H1 (cell line): ENCODE data around the gene PIP4K2C. TPM values are rescaled to one million over a fixed set of nuclear protein-coding genes. Genes with fewer than 3 reads are reported as not detected.

Experiments used
- CTCF ChIA-PET: fragments of 300-600 bp; sonication (Branson Sonifier 250); formaldehyde crosslinking; loops from one replicate; lab custom pipeline; 2021; ENCODE audit not compliant: partially characterized antibody; lab: Charles Lee
- POLR2A ChIA-PET: fragments of 300-600 bp; sonication (Branson Sonifier 250); formaldehyde crosslinking; loops from one replicate; lab custom pipeline; 2021; ENCODE audit warnings: inconsistent platforms; ENCODE audit not compliant: partially characterized antibody; lab: Charles Lee
- DNase-seq, 2 experiments: peaks; one replicate each; pipeline versions ENCODE4 v3.0.0 to v3.0.0-alpha.2; 2010 to 2022; ENCODE audit warnings: low spot score in 2 of 2, low read depth in 1 of 2, mixed read lengths in 1 of 2
- FAIRE-seq: peaks from 2 replicates; lab custom pipeline; 2011; peaks lifted over from hg19 to GRCh38; lab: Jason Lieb, UNC
- H2AFZ ChIP-seq: 2 replicates; pipeline ENCODE4 v1.8.1; 2012; ENCODE audit warnings: low read length, inconsistent platforms
- H2AK5ac ChIP-seq: 2 replicates; pipeline ENCODE4 v1.6.1; 2013; ENCODE audit warnings: low read depth, low read length
- H2BK120ac ChIP-seq: replicated peaks from 2 replicates; pipeline ENCODE3; 2013; ENCODE audit warnings: low read depth, low read length, inconsistent platforms
- H2BK12ac ChIP-seq: 2 replicates; pipeline ENCODE4 v1.6.1; 2013; ENCODE audit warnings: low read depth, low read length
- H2BK15ac ChIP-seq: 2 replicates; pipeline ENCODE4 v1.6.1; 2013; ENCODE audit warnings: low read length
- H2BK20ac ChIP-seq: 2 replicates; pipeline ENCODE4 v1.6.1; 2013; ENCODE audit warnings: low read length
- H2BK5ac ChIP-seq: 2 replicates; pipeline ENCODE4 v1.6.1; 2013; ENCODE audit warnings: low read depth, low read length
- H3K14ac ChIP-seq: 2 replicates; pipeline ENCODE4 v1.6.1; 2013; ENCODE audit warnings: inconsistent platforms; ENCODE audit not compliant: insufficient read length
- H3K18ac ChIP-seq: 2 replicates; pipeline ENCODE4 v1.6.1; 2013; ENCODE audit warnings: low read length; ENCODE audit errors: extremely low read depth
- H3K23ac ChIP-seq: 2 replicates; pipeline ENCODE4 v1.6.1; 2013; ENCODE audit warnings: inconsistent platforms; ENCODE audit not compliant: insufficient read length
- H3K23me2 ChIP-seq: 2 replicates; pipeline ENCODE4 v1.6.1; 2013; ENCODE audit warnings: low read depth, low read length
- H3K27ac ChIP-seq: 2 replicates; pipeline ENCODE4 v1.6.1; 2011; ENCODE audit warnings: low read depth, low read length, inconsistent platforms
- H3K27me3 ChIP-seq, 4 experiments: replicated peaks in 1 of 4; 1 replicate in 1 of 4; 2 replicates in 3 of 4; pipeline versions ENCODE4 v1.6.1 to v1.8.1; 2011 to 2013; ENCODE audit warnings: low read length in 3 of 4, mild to moderate bottlenecking in 3 of 4, inconsistent platforms in 2 of 4, mixed read lengths in 2 of 4, moderate library complexity in 1 of 4; ENCODE audit not compliant: control insufficient read depth in 3 of 4, insufficient read depth in 3 of 4; ENCODE audit errors: extremely low read depth in 1 of 4
- H3K36me3 ChIP-seq, 4 experiments: 2 replicates each; pipeline versions ENCODE4 v1.6.1 to v1.8.1; 2011 to 2013; ENCODE audit warnings: mild to moderate bottlenecking in 4 of 4, low read length in 3 of 4, moderate library complexity in 2 of 4, control low read depth in 1 of 4, inconsistent platforms in 1 of 4; ENCODE audit not compliant: insufficient read depth in 4 of 4, control insufficient read depth in 2 of 4
- H3K4ac ChIP-seq: replicated peaks from 2 replicates; pipeline ENCODE3; 2013; ENCODE audit warnings: low read length, low read depth, mixed read lengths, inconsistent platforms; ENCODE audit not compliant: insufficient read length
- H3K4me1 ChIP-seq, 4 experiments: replicated peaks in 1 of 4; 1 replicate in 1 of 4; 2 replicates in 3 of 4; pipeline versions ENCODE4 v1.6.1 to v1.8.1; 2011 to 2013; ENCODE audit warnings: low read length in 3 of 4, inconsistent platforms in 2 of 4, mixed read lengths in 1 of 4; ENCODE audit not compliant: insufficient read depth in 4 of 4, control insufficient read depth in 3 of 4
- H3K4me2 ChIP-seq, 2 experiments: 2 replicates each; pipeline versions ENCODE4 v1.6.1 to v1.8.1; 2011 to 2013; ENCODE audit warnings: low read depth in 2 of 2, low read length in 2 of 2, control low read depth in 1 of 2, inconsistent platforms in 1 of 2, mild to moderate bottlenecking in 1 of 2; ENCODE audit not compliant: insufficient read depth in 1 of 2
- H3K4me3 ChIP-seq, 4 experiments: fragments of 200-600, 300-600 bp in 1 of 4; sonication (generic), shearing (Covaris generic), sonication (Bioruptor Twin) in 1 of 4; 2 replicates each; pipeline versions ENCODE4 v1.5.1 to v1.8.1; 2011 to 2016; ENCODE audit warnings: low read length in 4 of 4, low read depth in 3 of 4, control low read depth in 2 of 4, inconsistent platforms in 2 of 4, mild to moderate bottlenecking in 2 of 4, mixed read lengths in 1 of 4, moderate library complexity in 1 of 4; ENCODE audit not compliant: insufficient read depth in 2 of 4; ENCODE audit errors: extremely low read depth in 1 of 4
- H3K56ac ChIP-seq: replicated peaks from 2 replicates; pipeline ENCODE3; 2013; ENCODE audit warnings: low read depth, mild to moderate bottlenecking, mixed read lengths, low read length, inconsistent platforms; ENCODE audit not compliant: insufficient read length
- H3K79me1 ChIP-seq: 2 replicates; pipeline ENCODE4 v1.6.1; 2013; ENCODE audit warnings: low read depth, low read length, control low read depth
- H3K79me2 ChIP-seq, 2 experiments: 2 replicates each; pipeline versions ENCODE4 v1.6.1 to v1.8.1; 2012 to 2013; ENCODE audit warnings: low read length in 2 of 2, mild to moderate bottlenecking in 2 of 2, inconsistent platforms in 1 of 2; ENCODE audit not compliant: insufficient read depth in 2 of 2, control insufficient read depth in 1 of 2
- H3K9ac ChIP-seq, 4 experiments: replicated peaks in 1 of 4; 1 replicate in 1 of 4; 2 replicates in 3 of 4; pipeline versions ENCODE4 v1.6.1 to v1.8.1; 2011 to 2013; ENCODE audit warnings: low read depth in 3 of 4, low read length in 3 of 4, control low read depth in 2 of 4, mild to moderate bottlenecking in 2 of 4, moderate library complexity in 2 of 4, inconsistent platforms in 1 of 4; ENCODE audit errors: extremely low read depth in 1 of 4
- H3K9me3 ChIP-seq, 2 experiments: 2 replicates each; pipeline versions ENCODE4 v1.6.1 to v1.8.1; 2012 to 2013; ENCODE audit warnings: mild to moderate bottlenecking in 2 of 2, moderate library complexity in 2 of 2, control low read depth in 1 of 2, inconsistent platforms in 1 of 2, low read depth in 1 of 2, low read length in 1 of 2, mixed read lengths in 1 of 2; ENCODE audit not compliant: insufficient read depth in 2 of 2
- H4K20me1 ChIP-seq, 2 experiments: replicated peaks in 1 of 2; 2 replicates each; pipeline versions ENCODE3 to v1.8.1; 2011 to 2013; ENCODE audit warnings: inconsistent platforms in 2 of 2, low read length in 2 of 2, mild to moderate bottlenecking in 1 of 2; ENCODE audit not compliant: insufficient read depth in 2 of 2, control insufficient read depth in 1 of 2
- H4K5ac ChIP-seq: 2 replicates; pipeline ENCODE4 v1.6.1; 2013; ENCODE audit warnings: low read length, low read depth, mixed read lengths, inconsistent platforms; ENCODE audit not compliant: insufficient read length
- H4K8ac ChIP-seq: 2 replicates; pipeline ENCODE4 v1.8.0; 2013; ENCODE audit warnings: mild to moderate bottlenecking, moderate library complexity, low read length, inconsistent platforms; ENCODE audit not compliant: insufficient read depth; ENCODE audit errors: extremely low read depth
- H4K91ac ChIP-seq: replicated peaks from 2 replicates; pipeline ENCODE3; 2013; ENCODE audit warnings: low read length, mixed read lengths, inconsistent platforms; ENCODE audit not compliant: insufficient read length
- BRCA1 ChIP-seq: IDR thresholded peaks from 2 replicates; pipeline ENCODE4 v1.6.1; 2012; ENCODE audit warnings: low read depth, low read length, improper control_type of control experiment
- POLR2AphosphoS5 ChIP-seq: IDR thresholded peaks from 2 replicates; pipeline ENCODE4 v1.6.1; 2011; ENCODE audit warnings: low read depth, low read length
- RNF2 ChIP-seq: fragments of 200-900, 300-1000 bp; sonication (generic); IDR thresholded peaks from 2 replicates; pipeline ENCODE4 v1.7.1; 2016; ENCODE audit warnings: borderline replicate concordance, low read depth, mild to moderate bottlenecking, antibody characterized with exemption, low read length; ENCODE audit not compliant: poor library complexity, severe bottlenecking; ENCODE audit errors: missing control alignments
- RXRA ChIP-seq: IDR thresholded peaks from 2 replicates; pipeline ENCODE4 v1.6.1; 2011; ENCODE audit warnings: low read depth, mild to moderate bottlenecking, low read length, moderate library complexity; ENCODE audit not compliant: insufficient read depth
- SAP30 ChIP-seq: fragments of 300-600 bp; sonication (generic); IDR thresholded peaks from 2 replicates; pipeline ENCODE4 v1.7.1; 2012; ENCODE audit warnings: low read length, moderate library complexity, mild to moderate bottlenecking, inconsistent platforms; ENCODE audit not compliant: insufficient read depth, insufficient replicate concordance
- SIRT6 ChIP-seq: IDR thresholded peaks from one replicate; pipeline ENCODE4 v1.7.1; 2012; ENCODE audit warnings: low read length, inconsistent platforms
- SP1 ChIP-seq: IDR thresholded peaks from 2 replicates; pipeline ENCODE4 v1.6.1; 2011; ENCODE audit warnings: low read depth, low read length
- WGBS, 2 experiments: shearing (Covaris generic) in 1 of 2; methylation state at CpG; one replicate each; pipeline versions ENCODE4 v1.1.6 to v1.1.7; 2013 to 2015; ENCODE audit warnings: low lambda C conversion rate in 2 of 2, mixed read lengths in 2 of 2, inconsistent platforms in 1 of 2, low coverage in 1 of 2, missing lambda C conversion rate in 1 of 2; ENCODE audit not compliant: insufficient replicate concordance in 2 of 2, insufficient coverage in 1 of 2, insufficient read length in 1 of 2; ENCODE audit errors: extremely low coverage in 1 of 2, missing lambda C conversion rate in 1 of 2; 5-methylcytosine and 5-hydroxymethylcytosine counted together
- polyA plus RNA-seq, 7 experiments: library from polyadenylated mRNA; depleted of rRNA in 3 of 7; stranded (reverse) in 5 of 7; unstranded in 2 of 7; fragments of >200 nt in 5 of 7; fragments of 200-250 nt in 2 of 7; gene quantifications; 1 replicate in 5 of 7; 2 replicates in 1 of 7; 4 replicates in 1 of 7; pipeline versions ENCODE4 v1.2.1 to v1.2.3, GENCODE V29; 2011 to 2013; ENCODE audit warnings: missing spikeins in 2 of 7, mixed read lengths in 2 of 7
- total RNA-seq: library from RNA; stranded (reverse); fragmentation: NEBNext Ultra II Directional; extraction: Animal tissue kit (Norgen Biotek cat#: 25700); gene quantifications from 2 replicates; pipeline ENCODE4 v1.2.1, GENCODE V29; 2021
- TF ChIP-seq, protein P1 (sequence below): IDR thresholded peaks from 2 replicates; pipeline ENCODE4 v1.6.1; 2012; ENCODE audit warnings: low read length, inconsistent platforms

Gene PIP4K2C
- total and polyA plus RNA-seq, 2 of the 8 experiments (the other 6 are each of a cell fraction or from before 2014, with no cell fraction given), result 25.0 to 27.1 TPM

DNA sequence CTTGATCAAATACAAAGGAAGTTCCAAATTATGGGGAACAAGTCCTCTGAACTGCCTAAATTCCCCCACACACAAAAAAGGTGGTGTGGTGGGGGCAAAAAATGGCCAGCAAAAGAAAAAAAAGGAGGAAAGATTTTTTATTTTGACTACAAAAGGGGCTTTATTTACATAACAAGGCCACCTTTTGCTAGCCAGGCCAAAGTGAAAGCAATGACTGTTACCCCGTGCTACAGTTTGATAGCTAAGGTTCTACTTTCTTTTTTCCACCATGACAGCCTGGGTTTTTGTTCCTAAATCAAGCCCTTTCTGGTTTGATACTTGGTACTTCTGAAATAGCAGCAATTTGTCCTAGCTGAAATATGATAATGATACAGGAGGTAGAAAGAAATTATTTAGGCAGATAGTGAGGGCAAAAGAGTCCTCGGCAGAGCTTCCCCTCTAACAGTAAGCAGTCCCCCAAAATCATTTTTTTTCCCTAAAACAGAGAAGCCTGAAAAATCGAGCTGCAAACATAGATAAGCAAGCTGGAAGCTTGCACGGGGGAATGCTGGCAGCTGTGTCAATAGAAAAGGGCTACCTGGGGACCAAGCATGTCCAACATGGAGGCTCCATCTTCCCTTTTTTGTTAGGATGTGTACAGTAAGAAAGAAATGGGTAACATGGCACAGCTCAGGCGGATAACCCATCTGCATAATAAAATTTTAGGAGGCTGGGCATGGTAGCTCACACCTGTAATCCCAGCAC lies 50.9 kb downstream of the PIP4K2C start:
- Histone ChIP-seq H2BK20ac (no peak overlapping the region), H3K9ac (no peak overlapping the region), H3K79me2 (no peaks in the 10 kb centered on the region), H3K23ac (no peak overlapping the region), H4K91ac (no peak overlapping the region), H2BK15ac (no peak overlapping the region), H3K36me3 (no peaks in the 10 kb centered on the region), H3K9me3 (peaks cover 14 to 20% of the 10 kb centered on the region in 2 experiments; a peak in 3 of 4 replicates), H2AFZ (no peak overlapping the region), H3K79me1 (no peaks in the 10 kb centered on the region), H2BK12ac (no peak overlapping the region), H4K20me1 (no peaks in the 10 kb centered on the region), H3K4ac (no peak overlapping the region), H3K18ac (no peak overlapping the region), H3K27me3 (no peaks in the 10 kb centered on the region), H3K14ac (no peak overlapping the region), H2AK5ac (no peak overlapping the region), H3K23me2 (no peaks in the 10 kb centered on the region), H2BK5ac (no peak overlapping the region), H2BK120ac (no peak overlapping the region), H3K4me2 (no peak overlapping the region; a peak in 1 of 4 replicates), H3K56ac (no peak overlapping the region), H4K8ac (no peak overlapping the region), H3K4me3 (no peak overlapping the region), H4K5ac (no peak overlapping the region), H3K4me1 (peaks cover 0 to 5% (median 0%) of the 10 kb centered on the region in 4 experiments; a peak in 1 of 7 replicates), H3K27ac (no peak overlapping the region)
- ChIA-PET CTCF (interaction anchor here (0.6 to 2.8 kb wide), 9 partner anchors 9 to 1246 kb away, joined by 3 to 11 read pairs (median 5); partner anchors contain the start of genes B4GALNT1 and OS9), POLR2A (interaction anchor here (0.9 to 1.5 kb wide), 4 partner anchors 10 to 103 kb away, joined by 3 to 4 read pairs (median 3); partner anchors contain the start of gene TSPAN31)
- no peak for DNase-seq
- WGBS, 2 experiments, result 73% methylated on average over 5 of the region's 5 CpGs; no CpG with 5 or more reads in 1 of the 2 experiments
- no peak for FAIRE-seq
- TF ChIP-seq, protein P1, sequence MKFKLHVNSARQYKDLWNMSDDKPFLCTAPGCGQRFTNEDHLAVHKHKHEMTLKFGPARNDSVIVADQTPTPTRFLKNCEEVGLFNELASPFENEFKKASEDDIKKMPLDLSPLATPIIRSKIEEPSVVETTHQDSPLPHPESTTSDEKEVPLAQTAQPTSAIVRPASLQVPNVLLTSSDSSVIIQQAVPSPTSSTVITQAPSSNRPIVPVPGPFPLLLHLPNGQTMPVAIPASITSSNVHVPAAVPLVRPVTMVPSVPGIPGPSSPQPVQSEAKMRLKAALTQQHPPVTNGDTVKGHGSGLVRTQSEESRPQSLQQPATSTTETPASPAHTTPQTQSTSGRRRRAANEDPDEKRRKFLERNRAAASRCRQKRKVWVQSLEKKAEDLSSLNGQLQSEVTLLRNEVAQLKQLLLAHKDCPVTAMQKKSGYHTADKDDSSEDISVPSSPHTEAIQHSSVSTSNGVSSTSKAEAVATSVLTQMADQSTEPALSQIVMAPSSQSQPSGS, result no peak
- TF ChIP-seq SIRT6 (no peak), RNF2 (no peak), SP1 (no peak), POLR2AphosphoS5 (no peak), RXRA (no peak), BRCA1 (no peak), SAP30 (no peak)
